ENCODE measurements around the gene ASPHD2. TPM values are rescaled to one million over a fixed set of nuclear protein-coding genes. Genes with fewer than 3 reads are reported as not detected.

Gene ASPHD2
- total RNA-seq, 1 donor from 2014 or later, result 4.9 TPM

DNA sequence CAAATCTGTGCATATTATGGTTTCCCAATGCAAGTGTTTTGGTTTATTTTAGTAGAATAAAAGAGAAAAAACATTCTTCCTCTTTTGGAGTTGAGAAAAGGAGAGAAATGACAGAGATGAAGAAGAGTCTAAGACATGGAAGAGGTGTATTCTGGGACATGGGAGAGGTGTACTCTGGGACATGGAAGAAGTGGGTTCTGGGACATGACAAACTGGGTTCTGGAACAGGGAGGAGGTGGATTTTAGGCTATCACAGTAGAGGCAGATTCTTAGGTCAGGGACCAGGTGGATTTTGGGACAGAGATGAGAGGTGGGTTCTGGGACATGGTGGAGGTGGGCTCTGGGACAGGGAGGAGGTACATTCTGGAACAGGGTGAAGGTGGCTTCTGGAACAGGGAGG is 2.1 kb upstream of the ASPHD2 start:
- peaks cover 27% of the 10 kb centered on the region for H3K4me1 Mint-ChIP-seq (ENCODE audit: unreplicated experiment)
- no peak overlapping the region for H3K4me3 Mint-ChIP-seq (ENCODE audit: unreplicated experiment)
- no peak for DNase-seq (ENCODE audit: extremely low spot score, unreplicated experiment)
- no peaks in the 10 kb centered on the region for H3K9me3 Mint-ChIP-seq (ENCODE audit: unreplicated experiment)
- no peak overlapping the region for H3K27ac Mint-ChIP-seq (ENCODE audit: unreplicated experiment)
- H3K36me3 Mint-ChIP-seq (ENCODE audit: unreplicated experiment), result no peaks in the 10 kb centered on the region
- TF ChIP-seq, protein P1, sequence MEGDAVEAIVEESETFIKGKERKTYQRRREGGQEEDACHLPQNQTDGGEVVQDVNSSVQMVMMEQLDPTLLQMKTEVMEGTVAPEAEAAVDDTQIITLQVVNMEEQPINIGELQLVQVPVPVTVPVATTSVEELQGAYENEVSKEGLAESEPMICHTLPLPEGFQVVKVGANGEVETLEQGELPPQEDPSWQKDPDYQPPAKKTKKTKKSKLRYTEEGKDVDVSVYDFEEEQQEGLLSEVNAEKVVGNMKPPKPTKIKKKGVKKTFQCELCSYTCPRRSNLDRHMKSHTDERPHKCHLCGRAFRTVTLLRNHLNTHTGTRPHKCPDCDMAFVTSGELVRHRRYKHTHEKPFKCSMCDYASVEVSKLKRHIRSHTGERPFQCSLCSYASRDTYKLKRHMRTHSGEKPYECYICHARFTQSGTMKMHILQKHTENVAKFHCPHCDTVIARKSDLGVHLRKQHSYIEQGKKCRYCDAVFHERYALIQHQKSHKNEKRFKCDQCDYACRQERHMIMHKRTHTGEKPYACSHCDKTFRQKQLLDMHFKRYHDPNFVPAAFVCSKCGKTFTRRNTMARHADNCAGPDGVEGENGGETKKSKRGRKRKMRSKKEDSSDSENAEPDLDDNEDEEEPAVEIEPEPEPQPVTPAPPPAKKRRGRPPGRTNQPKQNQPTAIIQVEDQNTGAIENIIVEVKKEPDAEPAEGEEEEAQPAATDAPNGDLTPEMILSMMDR (IDR thresholded peaks at IDR 0.05), result no peak
- peaks cover 30% of the 10 kb centered on the region for H3K27me3 Mint-ChIP-seq (ENCODE audit: unreplicated experiment)

DNA sequence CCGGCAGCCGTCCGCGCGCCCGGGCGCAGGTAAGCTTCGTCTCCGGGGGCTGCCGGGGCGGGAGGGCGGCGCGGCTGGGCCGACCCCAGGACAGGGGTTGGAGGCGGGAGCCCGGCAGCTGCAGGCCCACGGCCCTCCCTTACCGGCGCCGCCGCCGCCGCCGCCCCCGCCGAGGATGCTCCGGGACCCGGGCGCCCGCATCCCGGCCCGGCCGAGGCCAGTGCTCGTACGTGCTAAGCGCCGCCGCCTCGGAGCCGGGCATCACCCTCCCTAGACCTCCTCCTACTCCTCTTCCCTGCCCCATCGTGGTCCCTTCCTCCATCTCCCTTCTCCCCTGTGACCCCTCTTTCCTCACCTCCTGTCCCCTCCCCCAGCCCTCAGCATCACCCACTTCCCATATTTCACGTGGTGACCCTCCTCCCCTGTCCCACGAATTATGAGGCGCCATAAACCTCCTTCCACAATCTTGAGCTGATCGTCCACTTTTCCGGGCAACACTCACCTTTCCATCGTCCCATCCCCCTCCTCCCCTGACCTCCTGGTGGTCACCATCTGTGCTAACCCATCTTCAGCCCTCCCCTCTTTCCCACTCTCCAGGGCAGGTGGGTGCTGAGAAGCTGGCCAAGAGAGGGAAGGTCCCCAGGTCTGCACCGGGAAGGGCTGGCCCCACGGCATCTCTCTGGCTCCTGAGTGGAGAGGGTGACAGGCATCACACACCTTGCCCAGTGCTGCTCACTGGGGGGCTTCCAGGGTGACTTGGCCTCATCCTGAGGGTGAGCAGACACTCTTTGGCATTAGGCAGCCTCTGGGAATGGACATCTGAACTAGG is 612 bp downstream of the ASPHD2 start:
- H3K36me3 Mint-ChIP-seq (ENCODE audit: unreplicated experiment), result peaks cover 3% of the 10 kb centered on the region
- peak overlapping the region; percentile 67 for H3K4me3 Mint-ChIP-seq (ENCODE audit: unreplicated experiment)
- no peak for DNase-seq (ENCODE audit: extremely low spot score, unreplicated experiment)
- H3K9me3 Mint-ChIP-seq (ENCODE audit: unreplicated experiment), result no peaks in the 10 kb centered on the region
- TF ChIP-seq, protein P1 (IDR thresholded peaks at IDR 0.05), result no peak
- peak overlapping the region; percentile 52 for H3K27ac Mint-ChIP-seq (ENCODE audit: unreplicated experiment)
- H3K4me1 Mint-ChIP-seq (ENCODE audit: unreplicated experiment), result peaks cover 27% of the 10 kb centered on the region
- H3K27me3 Mint-ChIP-seq (ENCODE audit: unreplicated experiment), result peaks cover 23% of the 10 kb centered on the region

DNA sequence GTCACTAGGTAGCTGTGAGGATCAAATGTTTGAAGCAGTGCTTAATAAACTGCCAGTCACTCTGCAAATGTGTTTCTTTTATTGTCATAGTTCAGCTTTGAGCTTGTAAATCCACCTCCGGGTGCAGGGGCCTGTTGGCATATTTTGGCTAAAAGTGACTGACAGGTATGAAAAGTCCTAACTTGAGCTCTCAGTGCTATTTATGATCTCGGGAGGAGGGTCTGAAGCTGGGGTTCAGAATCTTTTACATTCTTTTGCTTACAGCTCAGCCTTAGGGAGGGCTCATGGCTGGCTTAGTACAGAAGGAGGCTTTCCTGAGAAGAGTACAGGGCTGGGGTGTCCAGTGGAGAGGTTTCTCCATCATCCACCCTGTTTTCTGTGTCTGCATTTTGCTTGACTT is 1.5 kb downstream of the ASPHD2 start:
- Mint-ChIP-seq H3K9me3 (ENCODE audit: unreplicated experiment) (no peaks in the 10 kb centered on the region), H3K4me3 (ENCODE audit: unreplicated experiment) (peak overlapping the region; percentile 67), H3K36me3 (ENCODE audit: unreplicated experiment) (peaks cover 5% of the 10 kb centered on the region), H3K27me3 (ENCODE audit: unreplicated experiment) (peaks cover 14% of the 10 kb centered on the region), H3K27ac (ENCODE audit: unreplicated experiment) (peak overlapping the region; percentile 45), H3K4me1 (ENCODE audit: unreplicated experiment) (peaks cover 27% of the 10 kb centered on the region)
- no peak for DNase-seq (ENCODE audit: extremely low spot score, unreplicated experiment)
- TF ChIP-seq, protein P1 (IDR thresholded peaks at IDR 0.05), result no peak

DNA sequence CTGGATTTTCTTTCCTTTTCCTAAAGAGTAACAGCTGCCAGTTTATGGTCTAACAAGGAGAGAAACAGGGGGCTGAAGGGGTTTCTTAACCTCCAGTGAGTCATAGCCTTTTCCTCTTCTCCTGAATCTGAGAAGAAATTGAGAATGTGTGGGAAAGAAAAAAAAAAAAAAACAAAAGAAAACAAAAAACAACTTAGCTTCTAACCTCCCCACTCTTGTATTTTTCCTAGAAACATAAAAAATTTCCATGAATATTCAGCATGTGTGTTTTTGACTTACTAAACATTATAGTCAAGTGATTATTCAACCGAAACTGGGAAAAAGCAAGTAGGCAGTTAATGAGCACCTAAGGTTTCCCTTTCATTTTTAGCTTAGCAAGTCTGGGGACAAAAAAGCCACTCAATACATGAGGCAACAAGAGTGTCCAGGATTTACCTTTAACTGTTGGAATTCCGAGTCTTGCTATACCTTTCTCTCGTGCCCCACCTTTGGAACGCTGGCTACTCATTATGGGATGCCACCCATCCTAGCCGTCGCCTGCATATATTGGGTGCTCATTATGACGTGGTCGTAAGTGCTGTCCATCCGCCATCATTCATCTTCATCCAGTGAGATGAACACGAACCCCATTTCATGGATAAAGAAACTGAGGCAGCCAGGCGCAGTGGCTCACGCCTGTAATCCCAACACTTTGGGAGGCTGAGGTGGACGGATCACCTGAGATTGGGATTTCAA is 2.4 kb downstream of the ASPHD2 start:
- no peaks in the 10 kb centered on the region for H3K9me3 Mint-ChIP-seq (ENCODE audit: unreplicated experiment)
- peaks cover 5% of the 10 kb centered on the region for H3K36me3 Mint-ChIP-seq (ENCODE audit: unreplicated experiment)

More for the DNA sequence above, 2.4 kb downstream of the ASPHD2 start:
- Mint-ChIP-seq H3K4me1 (ENCODE audit: unreplicated experiment) (peaks cover 27% of the 10 kb centered on the region), H3K27ac (ENCODE audit: unreplicated experiment) (peak overlapping the region; percentile 45), H3K27me3 (ENCODE audit: unreplicated experiment) (peaks cover 7% of the 10 kb centered on the region), H3K4me3 (ENCODE audit: unreplicated experiment) (peak overlapping the region; percentile 67)
- TF ChIP-seq, protein P1 (IDR thresholded peaks at IDR 0.05), result no peak
- no peak for DNase-seq (ENCODE audit: extremely low spot score, unreplicated experiment)
